Measurements from ENCODE around the gene MYO15A. TPM values are rescaled to one million over a fixed set of nuclear protein-coding genes. Genes with fewer than 3 reads are reported as not detected.
A peak's percentile ranks its signal among the peaks of the same experiment; 100 is the strongest.

The MYO15A gene
- polyA plus RNA-seq, 1 donor (not counting 4 experiments of a cell fraction or from before 2014, with no cell fraction given) = 0.20 TPM

DNA sequence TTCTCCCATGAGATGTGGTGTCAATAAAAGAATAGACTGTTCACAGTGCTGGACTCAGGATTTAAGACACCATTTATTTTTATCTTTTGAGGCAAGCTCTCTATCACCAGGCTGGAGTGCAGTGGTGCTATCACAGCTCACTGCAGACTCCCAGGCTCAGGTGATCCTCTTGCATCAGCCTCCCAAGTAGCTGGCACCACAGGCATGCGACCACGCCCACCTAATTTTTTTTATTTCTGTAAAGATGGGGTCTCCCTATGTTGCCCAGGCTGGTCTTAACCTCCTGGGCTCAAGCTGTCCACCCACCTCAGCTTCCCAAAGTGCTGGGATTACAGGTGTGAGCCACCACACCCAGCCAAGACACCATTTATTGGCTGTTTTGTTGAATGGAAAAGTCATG lies 39.5 kb upstream of the MYO15A start:
- H4K20me1 ChIP-seq (ENCODE audit: control insufficient read depth, extremely low read depth, insufficient read depth, low read length) = no peaks in the 10 kb centered on the region
- H3K4me2 ChIP-seq (ENCODE audit: control insufficient read depth, extremely low read depth, insufficient read depth, low read depth, low read length) = no peak overlapping the region
- TF ChIP-seq EZH2 (IDR thresholded peaks at IDR 0.05; ENCODE audit: low read length) = no peak
- H3K9me1 ChIP-seq (ENCODE audit: control insufficient read depth, extremely low read depth, insufficient read depth, low read length) = no peaks in the 10 kb centered on the region
- no peak overlapping the region for H2AFZ ChIP-seq (ENCODE audit: control insufficient read depth, low read length)
- no peak overlapping the region for H3K27ac ChIP-seq (ENCODE audit: control insufficient read depth, insufficient read depth, low read length)
- H3K27me3 ChIP-seq (ENCODE audit: control insufficient read depth, extremely low read depth, insufficient read depth, low read length) = no peaks in the 10 kb centered on the region
- dilution Hi-C loops (cut with MboI; ENCODE audit: extremely low pct_ligation_motif_present, low sequenced_read_pairs) = no loop called here
- peaks cover 13 to 14% of the 10 kb centered on the region in 2 experiments for H3K36me3 ChIP-seq (ENCODE audit: control insufficient read depth in 2 of 2, extremely low read depth in 1 of 2, insufficient read depth in 2 of 2, low read length in 2 of 2)
- no peaks in the 10 kb centered on the region for H3K79me2 ChIP-seq (ENCODE audit: control insufficient read depth, insufficient read depth, low read length)
- FAIRE-seq = no peak
- no peak overlapping the region for H3K9ac ChIP-seq (ENCODE audit: control insufficient read depth, extremely low read depth, insufficient read depth, low read length)
- DNase-seq (ENCODE audit: low read depth, low spot score) = no peak
- H3K9me3 ChIP-seq (ENCODE audit: control insufficient read depth, low read depth, low read length) = no peaks in the 10 kb centered on the region
- H3K4me3 ChIP-seq (ENCODE audit: control insufficient read depth in 2 of 3, extremely low read depth in 1 of 3, insufficient read depth in 2 of 3, low read depth in 1 of 3, low read length in 3 of 3) = no peak overlapping the region
- H3K4me1 ChIP-seq (ENCODE audit: control insufficient read depth, extremely low read depth, insufficient read depth, low read length) = peaks cover 13% of the 10 kb centered on the region

GRCh38 chr17:18070861-18071340 lies 37.7 kb upstream of the MYO15A start:
- TF ChIP-seq, protein P1, sequence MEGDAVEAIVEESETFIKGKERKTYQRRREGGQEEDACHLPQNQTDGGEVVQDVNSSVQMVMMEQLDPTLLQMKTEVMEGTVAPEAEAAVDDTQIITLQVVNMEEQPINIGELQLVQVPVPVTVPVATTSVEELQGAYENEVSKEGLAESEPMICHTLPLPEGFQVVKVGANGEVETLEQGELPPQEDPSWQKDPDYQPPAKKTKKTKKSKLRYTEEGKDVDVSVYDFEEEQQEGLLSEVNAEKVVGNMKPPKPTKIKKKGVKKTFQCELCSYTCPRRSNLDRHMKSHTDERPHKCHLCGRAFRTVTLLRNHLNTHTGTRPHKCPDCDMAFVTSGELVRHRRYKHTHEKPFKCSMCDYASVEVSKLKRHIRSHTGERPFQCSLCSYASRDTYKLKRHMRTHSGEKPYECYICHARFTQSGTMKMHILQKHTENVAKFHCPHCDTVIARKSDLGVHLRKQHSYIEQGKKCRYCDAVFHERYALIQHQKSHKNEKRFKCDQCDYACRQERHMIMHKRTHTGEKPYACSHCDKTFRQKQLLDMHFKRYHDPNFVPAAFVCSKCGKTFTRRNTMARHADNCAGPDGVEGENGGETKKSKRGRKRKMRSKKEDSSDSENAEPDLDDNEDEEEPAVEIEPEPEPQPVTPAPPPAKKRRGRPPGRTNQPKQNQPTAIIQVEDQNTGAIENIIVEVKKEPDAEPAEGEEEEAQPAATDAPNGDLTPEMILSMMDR (optimal IDR thresholded peaks at IDR 0.05 in 1 of 3, IDR thresholded peaks at IDR 0.05 in 1 of 3, conservative IDR thresholded peaks at IDR 0.05 in 1 of 3; ENCODE audit: extremely low read depth in 1 of 3, insufficient read depth in 2 of 3, low read length in 3 of 3) = no peak
- TF ChIP-seq EZH2 (IDR thresholded peaks at IDR 0.05; ENCODE audit: low read length) = no peak
- Histone ChIP-seq H4K20me1 (ENCODE audit: control insufficient read depth, extremely low read depth, insufficient read depth, low read length) (no peaks in the 10 kb centered on the region), H3K9me1 (ENCODE audit: control insufficient read depth, extremely low read depth, insufficient read depth, low read length) (no peaks in the 10 kb centered on the region), H3K4me1 (ENCODE audit: control insufficient read depth, extremely low read depth, insufficient read depth, low read length) (peaks cover 13% of the 10 kb centered on the region), H3K9me3 (ENCODE audit: control insufficient read depth, low read depth, low read length) (no peaks in the 10 kb centered on the region), H3K27me3 (ENCODE audit: control insufficient read depth, extremely low read depth, insufficient read depth, low read length) (no peaks in the 10 kb centered on the region), H3K9ac (ENCODE audit: control insufficient read depth, extremely low read depth, insufficient read depth, low read length) (no peak overlapping the region), H3K79me2 (ENCODE audit: control insufficient read depth, insufficient read depth, low read length) (no peaks in the 10 kb centered on the region), H3K27ac (ENCODE audit: control insufficient read depth, insufficient read depth, low read length) (no peak overlapping the region), H2AFZ (ENCODE audit: control insufficient read depth, low read length) (peak overlapping the region; percentile 66), H3K4me2 (ENCODE audit: control insufficient read depth, extremely low read depth, insufficient read depth, low read depth, low read length) (peak overlapping the region; percentile 54), H3K4me3 (ENCODE audit: control insufficient read depth in 2 of 3, extremely low read depth in 1 of 3, insufficient read depth in 2 of 3, low read depth in 1 of 3, low read length in 3 of 3) (no peak overlapping the region), H3K36me3 (ENCODE audit: control insufficient read depth in 2 of 2, extremely low read depth in 1 of 2, insufficient read depth in 2 of 2, low read length in 2 of 2) (peaks cover 5 to 10% of the 10 kb centered on the region in 2 experiments)
- FAIRE-seq (no peak), DNase-seq (ENCODE audit: low read depth, low spot score) (no peak)
- dilution Hi-C loops (cut with MboI; ENCODE audit: extremely low pct_ligation_motif_present, low sequenced_read_pairs) = no loop called here

GRCh38 chr17:18071751-18072150 lies 36.8 kb upstream of the MYO15A start:
- H3K4me1 ChIP-seq (ENCODE audit: control insufficient read depth, extremely low read depth, insufficient read depth, low read length) = peaks cover 13% of the 10 kb centered on the region
- DNase-seq (ENCODE audit: low read depth, low spot score) = no peak
- H2AFZ ChIP-seq (ENCODE audit: control insufficient read depth, low read length) = no peak overlapping the region
- FAIRE-seq = no peak
- no peaks in the 10 kb centered on the region for H3K27me3 ChIP-seq (ENCODE audit: control insufficient read depth, extremely low read depth, insufficient read depth, low read length)
- no peak overlapping the region for H3K4me2 ChIP-seq (ENCODE audit: control insufficient read depth, extremely low read depth, insufficient read depth, low read depth, low read length)
- H3K27ac ChIP-seq (ENCODE audit: control insufficient read depth, insufficient read depth, low read length) = no peak overlapping the region
- H3K9ac ChIP-seq (ENCODE audit: control insufficient read depth, extremely low read depth, insufficient read depth, low read length) = no peak overlapping the region
- H3K9me1 ChIP-seq (ENCODE audit: control insufficient read depth, extremely low read depth, insufficient read depth, low read length) = no peaks in the 10 kb centered on the region
- no peaks in the 10 kb centered on the region for H3K79me2 ChIP-seq (ENCODE audit: control insufficient read depth, insufficient read depth, low read length)
- no peak overlapping the region for H3K4me3 ChIP-seq (ENCODE audit: control insufficient read depth in 2 of 3, extremely low read depth in 1 of 3, insufficient read depth in 2 of 3, low read depth in 1 of 3, low read length in 3 of 3)
- H3K9me3 ChIP-seq (ENCODE audit: control insufficient read depth, low read depth, low read length) = no peaks in the 10 kb centered on the region
- no peak for TF ChIP-seq EZH2 (IDR thresholded peaks at IDR 0.05; ENCODE audit: low read length)
- TF ChIP-seq, protein P1 (optimal IDR thresholded peaks at IDR 0.05 in 1 of 3, IDR thresholded peaks at IDR 0.05 in 1 of 3, conservative IDR thresholded peaks at IDR 0.05 in 1 of 3; ENCODE audit: extremely low read depth in 1 of 3, insufficient read depth in 2 of 3, low read length in 3 of 3) = no peak
- dilution Hi-C loops (cut with MboI; ENCODE audit: extremely low pct_ligation_motif_present, low sequenced_read_pairs) = no loop called here
- H3K36me3 ChIP-seq (ENCODE audit: control insufficient read depth in 2 of 2, extremely low read depth in 1 of 2, insufficient read depth in 2 of 2, low read length in 2 of 2) = peaks cover 4 to 5% of the 10 kb centered on the region in 2 experiments
- H4K20me1 ChIP-seq (ENCODE audit: control insufficient read depth, extremely low read depth, insufficient read depth, low read length) = no peaks in the 10 kb centered on the region

Measured in keratinocyte (primary cell).